B cell (primary cell): ENCODE results near the gene CNKSR3.

Experiments used
- EZH2 ChIP-seq: IDR thresholded peaks from 2 replicates; pipeline ENCODE4 v1.6.1; 2012; ENCODE audit warnings: borderline replicate concordance, low read depth, mild to moderate bottlenecking, moderate library complexity, low read length; ENCODE audit not compliant: insufficient read depth, poor library complexity, severe bottlenecking
- TF ChIP-seq, protein P1 (sequence below): fragments of 200-600 bp; IDR thresholded peaks from one replicate; pipeline ENCODE4 v1.8.0; 2022; ENCODE audit warnings: antibody characterized with exemption, mild to moderate bottlenecking

- TF ChIP-seq, protein P1, sequence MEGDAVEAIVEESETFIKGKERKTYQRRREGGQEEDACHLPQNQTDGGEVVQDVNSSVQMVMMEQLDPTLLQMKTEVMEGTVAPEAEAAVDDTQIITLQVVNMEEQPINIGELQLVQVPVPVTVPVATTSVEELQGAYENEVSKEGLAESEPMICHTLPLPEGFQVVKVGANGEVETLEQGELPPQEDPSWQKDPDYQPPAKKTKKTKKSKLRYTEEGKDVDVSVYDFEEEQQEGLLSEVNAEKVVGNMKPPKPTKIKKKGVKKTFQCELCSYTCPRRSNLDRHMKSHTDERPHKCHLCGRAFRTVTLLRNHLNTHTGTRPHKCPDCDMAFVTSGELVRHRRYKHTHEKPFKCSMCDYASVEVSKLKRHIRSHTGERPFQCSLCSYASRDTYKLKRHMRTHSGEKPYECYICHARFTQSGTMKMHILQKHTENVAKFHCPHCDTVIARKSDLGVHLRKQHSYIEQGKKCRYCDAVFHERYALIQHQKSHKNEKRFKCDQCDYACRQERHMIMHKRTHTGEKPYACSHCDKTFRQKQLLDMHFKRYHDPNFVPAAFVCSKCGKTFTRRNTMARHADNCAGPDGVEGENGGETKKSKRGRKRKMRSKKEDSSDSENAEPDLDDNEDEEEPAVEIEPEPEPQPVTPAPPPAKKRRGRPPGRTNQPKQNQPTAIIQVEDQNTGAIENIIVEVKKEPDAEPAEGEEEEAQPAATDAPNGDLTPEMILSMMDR, result no peak
- TF ChIP-seq EZH2, result no peak
Measured at GRCh38 chr6:154474648-154475428, 35.6 kb downstream of the CNKSR3 start.
